ENCODE measurements around the gene CTRB1. TPM values are rescaled to one million over a fixed set of nuclear protein-coding genes. Genes with fewer than 3 reads are reported as not detected.

CTRB1 gene
- total and polyA plus RNA-seq, 2 of the 13 experiments (the other 11 are each of a cell fraction or from before 2014, with no cell fraction given), result not detected

GRCh38 chr16:75252049-75252864 lies 33.5 kb downstream of the CTRB1 start (continued):
- TF ChIP-seq ZSCAN21 (CRISPR knock-in tag; IDR thresholded peaks at IDR 0.05; ENCODE audit: borderline replicate concordance) (0 out of 2 replicates have a peak, but pooled peaks have one; percentile 45), ZNF781 (CRISPR knock-in tag; IDR thresholded peaks at IDR 0.05; ENCODE audit: borderline replicate concordance, not compliant biosample characterization) (peak; percentile 84), ZSCAN29 (CRISPR knock-in tag; conservative IDR thresholded peaks at IDR 0.05) (no peak), ZNF260 (CRISPR knock-in tag; IDR thresholded peaks at IDR 0.05; ENCODE audit: borderline replicate concordance, low read depth) (no peak), MXD3 (CRISPR knock-in tag; IDR thresholded peaks at IDR 0.05) (0 out of 2 replicates have a peak, but pooled peaks have one; percentile 12), PAXIP1 (CRISPR knock-in tag; conservative IDR thresholded peaks at IDR 0.05) (no peak), ATF7-NPFF (CRISPR knock-in tag; IDR thresholded peaks at IDR 0.05; ENCODE audit: low read depth) (0 out of 2 replicates have a peak, but pooled peaks have one; percentile 13), ZKSCAN1 (IDR thresholded peaks at IDR 0.05; ENCODE audit: low read length) (no peak), ZBTB37 (CRISPR knock-in tag; IDR thresholded peaks at IDR 0.05) (no peak), ZFP36 (IDR thresholded peaks at IDR 0.05; ENCODE audit: borderline replicate concordance, low read depth, low read length, partially characterized antibody) (no peak)
- TF ChIP-seq, protein P1, sequence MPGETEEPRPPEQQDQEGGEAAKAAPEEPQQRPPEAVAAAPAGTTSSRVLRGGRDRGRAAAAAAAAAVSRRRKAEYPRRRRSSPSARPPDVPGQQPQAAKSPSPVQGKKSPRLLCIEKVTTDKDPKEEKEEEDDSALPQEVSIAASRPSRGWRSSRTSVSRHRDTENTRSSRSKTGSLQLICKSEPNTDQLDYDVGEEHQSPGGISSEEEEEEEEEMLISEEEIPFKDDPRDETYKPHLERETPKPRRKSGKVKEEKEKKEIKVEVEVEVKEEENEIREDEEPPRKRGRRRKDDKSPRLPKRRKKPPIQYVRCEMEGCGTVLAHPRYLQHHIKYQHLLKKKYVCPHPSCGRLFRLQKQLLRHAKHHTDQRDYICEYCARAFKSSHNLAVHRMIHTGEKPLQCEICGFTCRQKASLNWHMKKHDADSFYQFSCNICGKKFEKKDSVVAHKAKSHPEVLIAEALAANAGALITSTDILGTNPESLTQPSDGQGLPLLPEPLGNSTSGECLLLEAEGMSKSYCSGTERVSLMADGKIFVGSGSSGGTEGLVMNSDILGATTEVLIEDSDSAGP (CRISPR knock-in tag; IDR thresholded peaks at IDR 0.05; ENCODE audit: borderline replicate concordance), result peak; percentile 62; the same call in 1 of the 2 replicates
- TF ChIP-seq, protein P2, sequence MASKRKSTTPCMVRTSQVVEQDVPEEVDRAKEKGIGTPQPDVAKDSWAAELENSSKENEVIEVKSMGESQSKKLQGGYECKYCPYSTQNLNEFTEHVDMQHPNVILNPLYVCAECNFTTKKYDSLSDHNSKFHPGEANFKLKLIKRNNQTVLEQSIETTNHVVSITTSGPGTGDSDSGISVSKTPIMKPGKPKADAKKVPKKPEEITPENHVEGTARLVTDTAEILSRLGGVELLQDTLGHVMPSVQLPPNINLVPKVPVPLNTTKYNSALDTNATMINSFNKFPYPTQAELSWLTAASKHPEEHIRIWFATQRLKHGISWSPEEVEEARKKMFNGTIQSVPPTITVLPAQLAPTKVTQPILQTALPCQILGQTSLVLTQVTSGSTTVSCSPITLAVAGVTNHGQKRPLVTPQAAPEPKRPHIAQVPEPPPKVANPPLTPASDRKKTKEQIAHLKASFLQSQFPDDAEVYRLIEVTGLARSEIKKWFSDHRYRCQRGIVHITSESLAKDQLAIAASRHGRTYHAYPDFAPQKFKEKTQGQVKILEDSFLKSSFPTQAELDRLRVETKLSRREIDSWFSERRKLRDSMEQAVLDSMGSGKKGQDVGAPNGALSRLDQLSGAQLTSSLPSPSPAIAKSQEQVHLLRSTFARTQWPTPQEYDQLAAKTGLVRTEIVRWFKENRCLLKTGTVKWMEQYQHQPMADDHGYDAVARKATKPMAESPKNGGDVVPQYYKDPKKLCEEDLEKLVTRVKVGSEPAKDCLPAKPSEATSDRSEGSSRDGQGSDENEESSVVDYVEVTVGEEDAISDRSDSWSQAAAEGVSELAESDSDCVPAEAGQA (IDR thresholded peaks at IDR 0.05; ENCODE audit: low read depth), result no peak
- TF ChIP-seq, protein P2 (CRISPR knock-in tag; IDR thresholded peaks at IDR 0.05; ENCODE audit: borderline replicate concordance), result no peak
